Heart left ventricle (tissue), 13 donors: ENCODE results near the gene PHACTR3.

Experiments used
- CTCF ChIP-seq, 12 donors: fragments of 200-600 bp; sonication (generic) in 4 of 12; IDR thresholded peaks; one replicate each; pipeline versions ENCODE4 v1.5.0 to v1.8.0; 2018 to 2022; ENCODE audit warnings: antibody characterized with exemption in 12 of 12, mild to moderate bottlenecking in 5 of 12
- POLR2A ChIP-seq, 2 donors: fragments of 450-650 bp; IDR thresholded peaks; one replicate each; pipeline ENCODE4 v1.6.1; 2017; ENCODE audit warnings: antibody characterized with exemption in 2 of 2, mild to moderate bottlenecking in 2 of 2, moderate library complexity in 2 of 2
- donor health status: ischemic (EF 13 %, LVEDD 7.1; RV severe dilation, severe dysfunction).
- donor health status: DM: no; HTN: yes; CAD: no.
- donor health status: DM: no; HTN: no; CAD: no.
- donor health status: ischemic (EF 25% LVEDD 6.9; RV normal size, moderate dysfunction).
- donor health status: ischemic (EF 25% LVEDD 5.7; RV mildly dilated, moderate dysfunction).
- donor health status: ischemic (EF 35%, LVEDD 5.7; RV mildly dilated, moderate dysfunction).
- donor health status: nonischemic (EF 11% LVEDD 7.7; RV severe dilation, severe dysfunction).
- donor health status: DM: yes; HTN: yes; CAD: no.
- donor health status: PGD.
- donor health status: ischemic (EF 29% LVEDD 5.4; RV normal size, mild dysfunction).
- donor health status: nonischemic (EF 23%, LVEDD 6.1; RV moderate dilation, normal function).

- TF ChIP-seq CTCF (IDR thresholded peaks at IDR 0.05) = no peak
- no peak for TF ChIP-seq POLR2A (IDR thresholded peaks at IDR 0.05)
Measured at GRCh38 chr20:59608396-59608795, 4.1 kb downstream of the PHACTR3 start.
